H9 (cell line): Measurements from ENCODE around the gene HOXC6. TPM values are rescaled to one million over a fixed set of nuclear protein-coding genes. Genes with fewer than 3 reads are reported as not detected.

Experiments used
- DNase-seq: peaks from one replicate; pipeline ENCODE4 v3.0.0-alpha.2; 2017
- H2AFZ ChIP-seq: one replicate; pipeline ENCODE4 v1.6.1; 2013; ENCODE audit warnings: mild to moderate bottlenecking, low read length, control low read depth, moderate library complexity
- H2AK5ac ChIP-seq: 2 replicates; pipeline ENCODE4 v1.6.1; 2013; ENCODE audit warnings: low read length, control low read depth, mixed read lengths; ENCODE audit not compliant: insufficient read length
- H2BK120ac ChIP-seq: one replicate; pipeline ENCODE4 v1.6.1; 2013; ENCODE audit warnings: low read depth, mild to moderate bottlenecking, low read length, control low read depth, inconsistent platforms; ENCODE audit not compliant: poor library complexity, severe bottlenecking
- H2BK12ac ChIP-seq: 2 replicates; pipeline ENCODE4 v1.6.1; 2013; ENCODE audit warnings: low read length, control low read depth, mixed read lengths, low read depth; ENCODE audit not compliant: insufficient read length
- H2BK15ac ChIP-seq: 2 replicates; pipeline ENCODE4 v1.6.1; 2013; ENCODE audit warnings: low read depth, low read length, control low read depth
- H2BK20ac ChIP-seq: one replicate; pipeline ENCODE4 v1.6.1; 2013; ENCODE audit warnings: low read depth, mild to moderate bottlenecking, low read length, control low read depth, inconsistent platforms; ENCODE audit not compliant: poor library complexity, severe bottlenecking
- H2BK5ac ChIP-seq: 2 replicates; pipeline ENCODE4 v1.6.1; 2013; ENCODE audit warnings: low read length, control low read depth, mixed read lengths; ENCODE audit not compliant: insufficient read length
- H3K14ac ChIP-seq: 2 replicates; pipeline ENCODE4 v1.6.1; 2013; ENCODE audit warnings: low read length, control low read depth; ENCODE audit not compliant: insufficient read depth
- H3K18ac ChIP-seq: 2 replicates; pipeline ENCODE4 v1.6.1; 2013; ENCODE audit warnings: low read depth, mild to moderate bottlenecking, mixed read lengths, low read length, control low read depth; ENCODE audit not compliant: insufficient read length
- H3K23ac ChIP-seq: 2 replicates; pipeline ENCODE4 v1.6.1; 2013; ENCODE audit warnings: low read length, control low read depth, mixed read lengths, low read depth; ENCODE audit not compliant: insufficient read length
- H3K23me2 ChIP-seq: 2 replicates; pipeline ENCODE4 v1.6.1; 2013; ENCODE audit warnings: low read depth, mild to moderate bottlenecking, mixed read lengths, low read length, control low read depth; ENCODE audit not compliant: insufficient read length, poor library complexity, severe bottlenecking
- H3K27ac ChIP-seq: 2 replicates; pipeline ENCODE4 v1.5.1; 2013; ENCODE audit warnings: low read length, control low read depth, mixed read lengths, low read depth; ENCODE audit not compliant: insufficient read length
- H3K27me3 ChIP-seq: 2 replicates; pipeline ENCODE4 v1.6.1; 2013; ENCODE audit warnings: low read length, control low read depth, inconsistent platforms; ENCODE audit not compliant: insufficient read depth
- H3K4ac ChIP-seq: 2 replicates; pipeline ENCODE4 v1.6.1; 2013; ENCODE audit warnings: low read depth, mild to moderate bottlenecking, control low read depth, inconsistent platforms, low read length, moderate library complexity
- H3K4me1 ChIP-seq: 2 replicates; pipeline ENCODE4 v1.6.1; 2013; ENCODE audit warnings: low read length, control low read depth, inconsistent platforms; ENCODE audit not compliant: insufficient read depth
- H3K4me2 ChIP-seq: 2 replicates; pipeline ENCODE4 v1.6.1; 2013; ENCODE audit warnings: low read length, control low read depth, mixed read lengths; ENCODE audit not compliant: insufficient read length, insufficient read depth
- H3K56ac ChIP-seq: 2 replicates; pipeline ENCODE4 v1.6.1; 2013; ENCODE audit warnings: low read depth, mild to moderate bottlenecking, mixed read lengths, low read length, control low read depth; ENCODE audit not compliant: insufficient read length
- H3K79me1 ChIP-seq: 2 replicates; pipeline ENCODE4 v1.6.1; 2013; ENCODE audit warnings: low read depth, mild to moderate bottlenecking, moderate library complexity, low read length, control low read depth, inconsistent platforms; ENCODE audit not compliant: insufficient read depth, poor library complexity, severe bottlenecking
- H3K79me2 ChIP-seq: 2 replicates; pipeline ENCODE4 v1.6.1; 2013; ENCODE audit warnings: low read length, control low read depth, inconsistent platforms; ENCODE audit not compliant: insufficient read depth
- H3K9ac ChIP-seq: 2 replicates; pipeline ENCODE4 v1.6.1; 2013; ENCODE audit warnings: low read length, control low read depth, mixed read lengths; ENCODE audit not compliant: insufficient read length; ENCODE audit errors: extremely low read depth
- H3K9me3 ChIP-seq: one replicate; pipeline ENCODE4 v1.6.1; 2013; ENCODE audit warnings: low read depth, low read length, inconsistent platforms; ENCODE audit not compliant: control insufficient read depth
- H3T11ph ChIP-seq: one replicate; pipeline ENCODE4 v1.6.1; 2013; ENCODE audit warnings: mild to moderate bottlenecking, low read length, control low read depth, inconsistent platforms
- H4K20me1 ChIP-seq: one replicate; pipeline ENCODE4 v1.6.1; 2013; ENCODE audit not compliant: control insufficient read depth, insufficient read length, insufficient read depth
- H4K5ac ChIP-seq: 2 replicates; pipeline ENCODE4 v1.6.1; 2013; ENCODE audit warnings: low read depth, mild to moderate bottlenecking, mixed read lengths, low read length, control low read depth; ENCODE audit not compliant: insufficient read length
- H4K8ac ChIP-seq: replicated peaks from 2 replicates; pipeline ENCODE4 v1.6.1; 2013; ENCODE audit warnings: low read length, control low read depth, mixed read lengths, low read depth; ENCODE audit not compliant: insufficient read length
- H4K91ac ChIP-seq: 2 replicates; pipeline ENCODE4 v1.6.1; 2013; ENCODE audit warnings: low read depth, mild to moderate bottlenecking, moderate library complexity, mixed read lengths, low read length, control low read depth; ENCODE audit not compliant: insufficient read length
- H3K27ac Mint-ChIP-seq, 3 experiments: 2 replicates in 2 of 3; 3 replicates in 1 of 3; pipeline ENCODE4 v1.8.0; 2020 to 2021; ENCODE audit warnings: mixed read lengths in 3 of 3, mild to moderate bottlenecking in 1 of 3, moderate library complexity in 1 of 3
- H3K27me3 Mint-ChIP-seq: 2 replicates; pipeline ENCODE4 v1.8.0; 2021; ENCODE audit warnings: low read depth, mild to moderate bottlenecking, moderate library complexity, mixed read lengths
- H3K36me3 Mint-ChIP-seq, 3 experiments: 2 replicates in 2 of 3; 3 replicates in 1 of 3; pipeline ENCODE4 v1.8.0; 2020 to 2021; ENCODE audit warnings: low read depth in 3 of 3, mixed read lengths in 3 of 3; ENCODE audit not compliant: insufficient read depth in 1 of 3
- H3K4me1 Mint-ChIP-seq, 2 experiments: 2 replicates each; pipeline ENCODE4 v1.8.0; 2020; ENCODE audit warnings: mixed read lengths in 2 of 2
- H3K4me3 Mint-ChIP-seq, 2 experiments: 2 replicates in 1 of 2; 3 replicates in 1 of 2; pipeline ENCODE4 v1.8.0; 2020 to 2021; ENCODE audit warnings: mild to moderate bottlenecking in 2 of 2, mixed read lengths in 2 of 2, moderate library complexity in 1 of 2
- H3K9me3 Mint-ChIP-seq, 2 experiments: 2 replicates in 1 of 2; 3 replicates in 1 of 2; pipeline ENCODE4 v1.8.0; 2020; ENCODE audit warnings: mild to moderate bottlenecking in 2 of 2, mixed read lengths in 2 of 2, moderate library complexity in 1 of 2
- WGBS: extraction: QIAGEN DNeasy Blood & Tissue Kit; methylation state at CpG from one replicate; pipeline ENCODE4 v1.1.7; 2013; ENCODE audit warnings: missing lambda C conversion rate, low lambda C conversion rate, mixed read lengths; ENCODE audit not compliant: insufficient read length; ENCODE audit errors: extremely low coverage; 5-methylcytosine and 5-hydroxymethylcytosine counted together
- total RNA-seq: library from RNA; stranded (reverse); gene quantifications from 2 replicates; pipeline ENCODE4 v1.2.1, GENCODE V29; 2021
- TF ChIP-seq, protein P1 (sequence below): fragments of 200-600 bp; sonication (generic); conservative IDR thresholded peaks from 3 replicates; pipeline ENCODE4 v1.8.0; 2021; ENCODE audit warnings: antibody characterized with exemption, mild to moderate bottlenecking

HOXC6 gene
- total RNA-seq, 1 experiment from 2014 or later: not detected

DNA sequence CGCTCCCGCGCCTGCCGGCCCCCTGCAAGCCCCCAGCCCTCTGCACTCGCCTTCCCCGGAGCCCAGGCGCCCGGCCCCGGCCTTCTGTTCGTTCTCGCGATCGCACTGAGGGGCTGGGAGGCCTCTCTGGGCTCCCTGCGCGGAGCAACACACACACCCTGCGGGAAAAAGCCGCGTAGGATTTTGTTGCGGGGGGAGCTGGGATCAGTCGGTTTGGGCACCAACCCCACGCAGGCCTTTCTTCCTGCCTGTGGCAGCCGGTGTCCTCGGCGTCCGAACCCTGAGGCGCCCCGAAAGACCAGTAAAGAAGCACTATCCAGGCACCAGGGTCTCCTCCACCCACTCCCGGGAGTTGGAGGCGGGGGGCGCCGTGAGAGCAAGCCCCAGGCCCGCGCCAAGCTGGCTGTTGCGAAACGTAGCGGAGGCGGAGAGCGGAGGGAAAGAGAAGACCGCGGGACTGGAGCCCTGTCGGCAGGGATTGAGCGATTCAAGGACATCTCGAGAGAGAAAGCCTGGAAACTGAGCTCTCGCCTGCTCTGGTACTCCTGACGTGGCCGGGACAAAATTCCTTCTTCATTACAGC is 2.7 kb downstream of the HOXC6 start:
- H3K56ac ChIP-seq: no peak overlapping the region
- H4K20me1 ChIP-seq: no peaks in the 10 kb centered on the region
- H2BK12ac ChIP-seq: no peak overlapping the region
- TF ChIP-seq, protein P1, sequence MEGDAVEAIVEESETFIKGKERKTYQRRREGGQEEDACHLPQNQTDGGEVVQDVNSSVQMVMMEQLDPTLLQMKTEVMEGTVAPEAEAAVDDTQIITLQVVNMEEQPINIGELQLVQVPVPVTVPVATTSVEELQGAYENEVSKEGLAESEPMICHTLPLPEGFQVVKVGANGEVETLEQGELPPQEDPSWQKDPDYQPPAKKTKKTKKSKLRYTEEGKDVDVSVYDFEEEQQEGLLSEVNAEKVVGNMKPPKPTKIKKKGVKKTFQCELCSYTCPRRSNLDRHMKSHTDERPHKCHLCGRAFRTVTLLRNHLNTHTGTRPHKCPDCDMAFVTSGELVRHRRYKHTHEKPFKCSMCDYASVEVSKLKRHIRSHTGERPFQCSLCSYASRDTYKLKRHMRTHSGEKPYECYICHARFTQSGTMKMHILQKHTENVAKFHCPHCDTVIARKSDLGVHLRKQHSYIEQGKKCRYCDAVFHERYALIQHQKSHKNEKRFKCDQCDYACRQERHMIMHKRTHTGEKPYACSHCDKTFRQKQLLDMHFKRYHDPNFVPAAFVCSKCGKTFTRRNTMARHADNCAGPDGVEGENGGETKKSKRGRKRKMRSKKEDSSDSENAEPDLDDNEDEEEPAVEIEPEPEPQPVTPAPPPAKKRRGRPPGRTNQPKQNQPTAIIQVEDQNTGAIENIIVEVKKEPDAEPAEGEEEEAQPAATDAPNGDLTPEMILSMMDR: no peak
- H3K4me1 ChIP-seq: no peaks in the 10 kb centered on the region
- no CpG with 5 or more reads among the region's 46 CpGs for WGBS
- no peak overlapping the region for H3T11ph ChIP-seq
- no peak overlapping the region for H3K23ac ChIP-seq
- H3K23me2 ChIP-seq: no peaks in the 10 kb centered on the region
- H2AFZ ChIP-seq: no peak overlapping the region
- H3K4me2 ChIP-seq: no peak overlapping the region
- no peak overlapping the region for H3K27ac ChIP-seq
- H3K79me2 ChIP-seq: no peaks in the 10 kb centered on the region
- H3K27me3 ChIP-seq: peaks cover 97% of the 10 kb centered on the region
- H2BK20ac ChIP-seq: no peak overlapping the region
- H2BK5ac ChIP-seq: no peak overlapping the region
- no peak overlapping the region for H4K5ac ChIP-seq
- no peak overlapping the region for H3K27ac Mint-ChIP-seq
- H4K91ac ChIP-seq: no peak overlapping the region
- no peak overlapping the region for H2AK5ac ChIP-seq
- peaks cover 0 to 6% (median 0%) of the 10 kb centered on the region in 3 experiments; a peak in 2 of 7 replicates for H3K36me3 Mint-ChIP-seq
- peaks cover 3 to 11% of the 10 kb centered on the region in 2 experiments; a peak in 3 of 5 replicates for H3K9me3 Mint-ChIP-seq
- no peak overlapping the region for H3K4ac ChIP-seq
- peaks cover 99% of the 10 kb centered on the region for H3K27me3 Mint-ChIP-seq
- H3K9ac ChIP-seq: no peak overlapping the region
- peaks cover 17 to 25% of the 10 kb centered on the region in 2 experiments for H3K4me1 Mint-ChIP-seq
- no peak overlapping the region for H3K4me3 Mint-ChIP-seq
- no peak overlapping the region for H4K8ac ChIP-seq
- H3K18ac ChIP-seq: no peak overlapping the region
- no peak overlapping the region; the same call in 1 of the 2 replicates for H3K14ac ChIP-seq
- no peak for DNase-seq
- H3K9me3 ChIP-seq: no peaks in the 10 kb centered on the region
- H3K79me1 ChIP-seq: no peaks in the 10 kb centered on the region
- no peak overlapping the region for H2BK15ac ChIP-seq
- H2BK120ac ChIP-seq: no peak overlapping the region
